Neuronal stem cell (in vitro differentiated cells): ENCODE data around the gene TMPRSS15.
A peak's percentile ranks its signal among the peaks of the same experiment; 100 is the strongest.

ENCODE experiments used
- DNase-seq: peaks from one replicate; pipeline ENCODE4 v3.0.0-alpha.2; 2013; ENCODE audit warnings: low spot score
- H2AFZ ChIP-seq: one replicate; pipeline ENCODE4 v1.6.1; 2013; ENCODE audit warnings: mild to moderate bottlenecking, low read length, inconsistent platforms
- H2AK5ac ChIP-seq: 2 replicates; pipeline ENCODE4 v1.6.1; 2013; ENCODE audit warnings: low read depth, mild to moderate bottlenecking, inconsistent platforms, low read length, moderate library complexity, mixed read lengths
- H2BK120ac ChIP-seq: 2 replicates; pipeline ENCODE4 v1.6.1; 2013; ENCODE audit warnings: low read depth, mild to moderate bottlenecking, inconsistent platforms, low read length, moderate library complexity, mixed read lengths
- H2BK12ac ChIP-seq: one replicate; pipeline ENCODE4 v1.6.1; 2013; ENCODE audit warnings: low read length, inconsistent platforms
- H2BK15ac ChIP-seq: 2 replicates; pipeline ENCODE4 v1.6.1; 2013; ENCODE audit warnings: mild to moderate bottlenecking, low read length, inconsistent platforms, mixed read lengths
- H2BK5ac ChIP-seq: one replicate; pipeline ENCODE4 v1.6.1; 2013; ENCODE audit warnings: inconsistent platforms, mild to moderate bottlenecking, low read length, moderate library complexity
- H3K14ac ChIP-seq: one replicate; pipeline ENCODE4 v1.6.1; 2013; ENCODE audit warnings: low read length, inconsistent platforms
- H3K18ac ChIP-seq: 2 replicates; pipeline ENCODE4 v1.6.1; 2013; ENCODE audit warnings: low read length, inconsistent platforms
- H3K23ac ChIP-seq: 2 replicates; pipeline ENCODE4 v1.6.1; 2013; ENCODE audit warnings: low read depth, mild to moderate bottlenecking, mixed read lengths, low read length, inconsistent platforms; ENCODE audit not compliant: poor library complexity
- H3K27ac ChIP-seq: replicated peaks from 3 replicates; pipeline ENCODE4 v1.5.1; 2013; ENCODE audit warnings: low read length, inconsistent platforms
- H3K27me3 ChIP-seq, 3 experiments: 2 replicates each; pipeline ENCODE4 v1.6.1; 2013; ENCODE audit warnings: low read length in 3 of 3, mild to moderate bottlenecking in 2 of 3, inconsistent platforms in 1 of 3, low read depth in 1 of 3, mixed read lengths in 1 of 3, moderate library complexity in 1 of 3; ENCODE audit not compliant: control insufficient read depth in 3 of 3, insufficient read depth in 3 of 3
- H3K36me3 ChIP-seq, 2 donors: replicated peaks in 1 of 2; 2 replicates each; pipeline ENCODE4 v1.6.1; 2013; ENCODE audit warnings: low read length in 2 of 2; ENCODE audit not compliant: control insufficient read depth in 2 of 2, insufficient read depth in 2 of 2
- H3K4ac ChIP-seq: 2 replicates; pipeline ENCODE4 v1.6.1; 2013; ENCODE audit warnings: inconsistent platforms, mild to moderate bottlenecking, low read length, moderate library complexity
- H3K4me1 ChIP-seq, 2 donors: 1 replicate in 1 of 2; 2 replicates in 1 of 2; pipeline ENCODE4 v1.6.1; 2013; ENCODE audit warnings: low read length in 2 of 2, low read depth in 1 of 2; ENCODE audit not compliant: control insufficient read depth in 2 of 2, insufficient read depth in 1 of 2
- H3K4me2 ChIP-seq: one replicate; pipeline ENCODE4 v1.6.1; 2013; ENCODE audit warnings: mild to moderate bottlenecking, low read length, inconsistent platforms; ENCODE audit not compliant: insufficient read depth, poor library complexity, severe bottlenecking
- H3K4me3 ChIP-seq, 2 donors: 2 replicates each; pipeline ENCODE4 v1.5.1; 2013; ENCODE audit warnings: low read length in 2 of 2, mild to moderate bottlenecking in 2 of 2, inconsistent platforms in 1 of 2, moderate library complexity in 1 of 2
- H3K79me1 ChIP-seq: one replicate; pipeline ENCODE4 v1.6.1; 2013; ENCODE audit warnings: low read depth, mild to moderate bottlenecking, inconsistent platforms, low read length, moderate library complexity
- H3K9ac ChIP-seq: one replicate; pipeline ENCODE4 v1.6.1; 2013; ENCODE audit warnings: mild to moderate bottlenecking, low read depth, low read length, inconsistent platforms; ENCODE audit not compliant: poor library complexity
- H3K9me3 ChIP-seq, 2 donors: replicated peaks in 1 of 2; 2 replicates each; pipeline versions ENCODE3 to v1.6.1; 2013; ENCODE audit warnings: low read length in 2 of 2, mild to moderate bottlenecking in 2 of 2, inconsistent platforms in 1 of 2, low read depth in 1 of 2, mixed read lengths in 1 of 2, moderate library complexity in 1 of 2; ENCODE audit not compliant: control insufficient read depth in 2 of 2, insufficient read depth in 1 of 2
- H4K8ac ChIP-seq: one replicate; pipeline ENCODE4 v1.6.1; 2013; ENCODE audit warnings: low read depth, mild to moderate bottlenecking, inconsistent platforms, low read length, moderate library complexity
- H4K91ac ChIP-seq: one replicate; pipeline ENCODE4 v1.6.1; 2013; ENCODE audit warnings: low read length, low read depth, mild to moderate bottlenecking, inconsistent platforms; ENCODE audit not compliant: poor library complexity
- WGBS, 2 donors: extraction: QIAGEN DNeasy Blood & Tissue Kit; methylation state at CpG; one replicate each; pipeline ENCODE4 v1.1.7; 2013; ENCODE audit warnings: missing lambda C conversion rate in 2 of 2, mixed read lengths in 1 of 2; ENCODE audit not compliant: insufficient read length in 2 of 2, insufficient replicate concordance in 1 of 2; ENCODE audit errors: extremely low coverage in 2 of 2; 5-methylcytosine and 5-hydroxymethylcytosine counted together

Gene TMPRSS15

GRCh38 chr21:18443085-18443484 lies 39.5 kb upstream of the TMPRSS15 start:
- H3K4me1 ChIP-seq = no peaks in the 10 kb centered on the region
- no peaks in the 10 kb centered on the region for H3K27me3 ChIP-seq
- no peak overlapping the region for H2AFZ ChIP-seq
- no peak overlapping the region for H4K91ac ChIP-seq
- H2BK120ac ChIP-seq = no peak overlapping the region
- no peak overlapping the region for H2BK5ac ChIP-seq
- H2BK12ac ChIP-seq = no peak overlapping the region
- WGBS, 2 donors = no CpG with 5 or more reads among the region's 7 CpGs
- no peaks in the 10 kb centered on the region for H3K9me3 ChIP-seq
- H3K4ac ChIP-seq = no peak overlapping the region
- no peak overlapping the region for H3K14ac ChIP-seq
- no peak overlapping the region for H3K18ac ChIP-seq
- no peak overlapping the region for H3K4me3 ChIP-seq
- no peak overlapping the region for H3K4me2 ChIP-seq
- no peak overlapping the region for H2BK15ac ChIP-seq
- H2AK5ac ChIP-seq = no peak overlapping the region
- no peak for DNase-seq
- no peak overlapping the region for H3K27ac ChIP-seq
- no peak overlapping the region for H3K9ac ChIP-seq
- H3K23ac ChIP-seq = no peak overlapping the region
- H3K36me3 ChIP-seq = no peaks in the 10 kb centered on the region
- H3K79me1 ChIP-seq = no peaks in the 10 kb centered on the region
- no peak overlapping the region for H4K8ac ChIP-seq

DNA sequence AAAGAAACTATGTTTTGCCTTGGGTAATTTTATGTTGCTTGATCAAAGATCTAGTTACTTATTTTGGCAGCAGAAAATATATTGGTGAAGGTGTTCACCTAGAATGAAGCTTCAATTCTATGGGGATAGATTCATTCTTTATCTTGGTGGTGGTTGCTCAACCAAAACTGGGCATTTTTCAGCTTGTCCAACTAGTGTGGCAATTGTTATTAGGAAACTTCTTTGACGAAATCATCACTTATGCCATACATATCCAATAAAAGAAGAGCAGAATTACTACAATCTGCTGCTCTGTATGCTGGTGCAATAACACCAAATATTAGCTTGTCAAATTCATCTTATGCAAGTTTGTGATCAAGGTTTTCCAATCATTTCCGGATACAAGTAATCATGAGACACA lies 26.8 kb upstream of the TMPRSS15 start:
- Histone ChIP-seq H3K79me1 (no peaks in the 10 kb centered on the region), H2BK15ac (no peak overlapping the region), H2BK5ac (no peak overlapping the region), H3K4me2 (no peak overlapping the region), H2AK5ac (no peak overlapping the region), H3K27ac (no peak overlapping the region), H3K23ac (no peak overlapping the region), H2BK120ac (no peak overlapping the region), H3K4ac (no peak overlapping the region), H3K36me3 (no peaks in the 10 kb centered on the region), H3K9ac (no peak overlapping the region), H2AFZ (no peak overlapping the region), H3K14ac (no peak overlapping the region), H2BK12ac (no peak overlapping the region), H4K91ac (no peak overlapping the region), H3K4me1 (no peaks in the 10 kb centered on the region), H3K9me3 (no peaks in the 10 kb centered on the region), H3K4me3 (no peak overlapping the region), H3K18ac (no peak overlapping the region), H3K27me3 (no peaks in the 10 kb centered on the region), H4K8ac (no peak overlapping the region)
- no peak for DNase-seq
- WGBS, 2 donors = no CpG with 5 or more reads among the region's 2 CpGs

GRCh38 chr21:18424276-18424675 lies 20.7 kb upstream of the TMPRSS15 start:
- H3K4me1 ChIP-seq = no peaks in the 10 kb centered on the region
- H3K9me3 ChIP-seq = no peaks in the 10 kb centered on the region
- H3K14ac ChIP-seq = no peak overlapping the region
- no peaks in the 10 kb centered on the region for H3K36me3 ChIP-seq
- no peak overlapping the region for H2AK5ac ChIP-seq
- no CpG with 5 or more reads among the region's 4 CpGs for WGBS, 2 donors
- H3K79me1 ChIP-seq = no peaks in the 10 kb centered on the region
- no peak overlapping the region for H3K27ac ChIP-seq
- no peak overlapping the region for H3K4me3 ChIP-seq
- no peak overlapping the region for H4K91ac ChIP-seq
- no peak overlapping the region for H3K9ac ChIP-seq
- no peak overlapping the region for H2BK12ac ChIP-seq
- H2AFZ ChIP-seq = peak overlapping the region; percentile 23
- H3K18ac ChIP-seq = no peak overlapping the region
- no peak overlapping the region for H2BK120ac ChIP-seq
- H2BK5ac ChIP-seq = no peak overlapping the region
- H2BK15ac ChIP-seq = no peak overlapping the region
- DNase-seq = no peak
- H3K27me3 ChIP-seq = no peaks in the 10 kb centered on the region
- no peak overlapping the region for H3K4ac ChIP-seq
- no peak overlapping the region for H3K4me2 ChIP-seq
- no peak overlapping the region for H3K23ac ChIP-seq
- no peak overlapping the region for H4K8ac ChIP-seq

GRCh38 chr21:18417141-18417790 lies 13.7 kb upstream of the TMPRSS15 start:
- Histone ChIP-seq H3K4me3 (no peak overlapping the region), H2AFZ (no peak overlapping the region), H2BK5ac (no peak overlapping the region), H3K27me3 (no peaks in the 10 kb centered on the region), H3K79me1 (no peaks in the 10 kb centered on the region), H3K23ac (no peak overlapping the region), H3K4me2 (no peak overlapping the region), H4K91ac (no peak overlapping the region), H3K27ac (no peak overlapping the region), H3K14ac (no peak overlapping the region), H2BK15ac (no peak overlapping the region), H3K18ac (no peak overlapping the region), H3K4me1 (no peaks in the 10 kb centered on the region), H2AK5ac (no peak overlapping the region), H3K9ac (no peak overlapping the region), H3K4ac (no peak overlapping the region), H2BK12ac (no peak overlapping the region), H3K36me3 (no peaks in the 10 kb centered on the region), H2BK120ac (no peak overlapping the region), H3K9me3 (no peaks in the 10 kb centered on the region), H4K8ac (no peak overlapping the region)
- no CpG with 5 or more reads among the region's 3 CpGs for WGBS, 2 donors
- DNase-seq = no peak
